22Rv1 (cell line): Measurements from ENCODE around the gene ARL13B.

ENCODE experiments used
- CTCF ChIP-seq: fragments of 450-650 bp; IDR thresholded peaks from 2 replicates; pipeline ENCODE4 v1.5.1; 2017; ENCODE audit warnings: mild to moderate bottlenecking
- ZFX ChIP-seq: fragments of 450-650 bp; IDR thresholded peaks from 2 replicates; pipeline ENCODE4 v1.6.1; 2017; ENCODE audit warnings: antibody characterized with exemption, borderline replicate concordance

DNA sequence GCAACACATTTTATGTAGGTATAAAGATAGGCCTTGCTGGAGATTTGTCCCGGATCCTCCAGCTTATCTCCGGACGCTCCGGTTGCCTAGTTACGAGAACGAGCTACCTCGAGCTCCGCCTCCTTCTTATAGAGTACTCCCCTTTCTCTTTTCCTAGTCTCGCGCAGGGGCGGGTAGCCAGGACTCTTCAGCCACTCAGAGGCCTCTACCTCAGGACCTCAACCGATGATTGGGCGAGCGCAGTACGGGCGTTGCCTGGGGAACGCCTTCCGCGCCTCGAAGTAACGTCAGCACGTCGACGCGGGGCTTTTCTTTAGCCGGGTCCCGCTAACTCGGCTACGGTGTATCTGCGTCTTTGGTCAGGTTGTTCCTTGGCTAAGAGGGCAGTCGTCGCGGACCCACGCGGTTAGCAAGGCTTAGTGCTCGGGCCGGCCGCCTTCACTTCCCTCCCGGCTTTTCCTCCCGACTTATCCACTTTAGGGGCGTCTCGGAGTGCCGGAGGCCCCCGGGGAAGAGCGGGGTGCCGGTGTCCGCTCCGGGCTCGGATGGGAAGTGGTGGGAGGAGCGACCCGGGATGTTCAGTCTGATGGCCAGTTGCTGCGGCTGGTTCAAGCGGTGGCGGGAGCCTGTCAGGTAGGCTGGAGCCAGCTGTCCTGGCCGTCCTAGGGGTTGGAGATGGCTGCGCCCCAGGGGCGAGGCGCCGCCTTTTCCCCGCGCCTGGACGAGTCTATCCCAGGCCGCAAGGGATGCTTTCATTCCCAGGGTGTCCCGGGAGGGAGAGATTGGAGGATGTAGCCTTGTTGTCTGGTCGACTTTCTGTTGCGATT lies at the start of gene ARL13B:
- no peak for TF ChIP-seq CTCF
- no peak for TF ChIP-seq ZFX
